Stimulated activated CD8-positive, alpha-beta memory T cell treated with anti-CD3 and anti-CD28 coated beads, Interleukin-2, amount 100 ng/mL, for 48 hours (primary cell): ENCODE data around the gene DGAT2L6.

Experiments used
- DNase-seq, 2 donors: peaks; one replicate each; pipeline ENCODE4 v3.0.0-alpha.2; 2020; ENCODE audit warnings: low read depth in 2 of 2

DGAT2L6 gene

GRCh38 chrX:70176938-70177533 lies at the start of gene DGAT2L6:
Gene DGAT2L6 (plus strand): TSS chrX:70177483. CDS start chrX:70177583, 100 bp downstream.
- no peak for DNase-seq

GRCh38 chrX:70128071-70128470 lies 49.2 kb upstream of the DGAT2L6 start:
- DNase-seq = no peak

- no peak for DNase-seq
Observed at GRCh38 chrX:70129816-70130215, 47.5 kb upstream of the DGAT2L6 start.

- no peak for DNase-seq
Observed at GRCh38 chrX:70132224-70132623, 45.1 kb upstream of the DGAT2L6 start.

- no peak for DNase-seq
Observed at GRCh38 chrX:70132877-70133302, 44.4 kb upstream of the DGAT2L6 start.

GRCh38 chrX:70133303-70134115 lies 43.8 kb upstream of the DGAT2L6 start, which contains the start of gene IGBP1:
Gene IGBP1 (plus strand): TSS chrX:70133447. CDS start chrX:70133948, 501 bp downstream.
- DNase-seq = peak; percentile 56 to 60

GRCh38 chrX:70134116-70134477 lies 43.2 kb upstream of the DGAT2L6 start:
- no peak for DNase-seq

GRCh38 chrX:70138622-70139021 lies 38.7 kb upstream of the DGAT2L6 start:
- DNase-seq = no peak

GRCh38 chrX:70139736-70140135 lies 37.5 kb upstream of the DGAT2L6 start:
- no peak for DNase-seq

- no peak for DNase-seq
Observed at GRCh38 chrX:70141373-70141772, 35.9 kb upstream of the DGAT2L6 start.

- no peak for DNase-seq
Observed at GRCh38 chrX:70166601-70167590, 10.4 kb upstream of the DGAT2L6 start.

- DNase-seq = no peak
Observed at GRCh38 chrX:70168238-70169188, 8.8 kb upstream of the DGAT2L6 start.

GRCh38 chrX:70169281-70169680 lies 8.0 kb upstream of the DGAT2L6 start:
- DNase-seq = no peak

- no peak for DNase-seq
Observed at GRCh38 chrX:70171624-70172023, 5.7 kb upstream of the DGAT2L6 start.

- DNase-seq = no peak
Observed at GRCh38 chrX:70172221-70172620, 5.1 kb upstream of the DGAT2L6 start.

- DNase-seq = no peak
Observed at GRCh38 chrX:70172964-70173363, 4.3 kb upstream of the DGAT2L6 start.

GRCh38 chrX:70174754-70175153 lies 2.5 kb upstream of the DGAT2L6 start:
- no peak for DNase-seq

- DNase-seq = no peak
Observed at GRCh38 chrX:70175338-70175737, 1.9 kb upstream of the DGAT2L6 start.

GRCh38 chrX:70183091-70183490 lies 5.8 kb downstream of the DGAT2L6 start:
- no peak for DNase-seq

- DNase-seq = no peak
Observed at GRCh38 chrX:70190225-70190624, 12.9 kb downstream of the DGAT2L6 start.
